SKM-1 (cell line): ENCODE data around the gene TIFAB.
"Not testable (repeated sequence)": the region's sequence is repeated elsewhere in the genome, so short reads cannot be mapped to it uniquely, and the experiment has no call there.

Experiments
- DNase-seq: peaks from one replicate; lab custom pipeline; 2025; ENCODE audit not compliant: unreplicated experiment; lab: John Stamatoyannopoulos, UW

TIFAB gene, protein sequence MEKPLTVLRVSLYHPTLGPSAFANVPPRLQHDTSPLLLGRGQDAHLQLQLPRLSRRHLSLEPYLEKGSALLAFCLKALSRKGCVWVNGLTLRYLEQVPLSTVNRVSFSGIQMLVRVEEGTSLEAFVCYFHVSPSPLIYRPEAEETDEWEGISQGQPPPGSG

GRCh38 chr5:135452321-135453030 is at the start of gene TIFAB:
TIFAB (minus strand) TSS chr5:135452351; CDS start chr5:135449939, 2,412 bp downstream.
- no peak for DNase-seq

DNA sequence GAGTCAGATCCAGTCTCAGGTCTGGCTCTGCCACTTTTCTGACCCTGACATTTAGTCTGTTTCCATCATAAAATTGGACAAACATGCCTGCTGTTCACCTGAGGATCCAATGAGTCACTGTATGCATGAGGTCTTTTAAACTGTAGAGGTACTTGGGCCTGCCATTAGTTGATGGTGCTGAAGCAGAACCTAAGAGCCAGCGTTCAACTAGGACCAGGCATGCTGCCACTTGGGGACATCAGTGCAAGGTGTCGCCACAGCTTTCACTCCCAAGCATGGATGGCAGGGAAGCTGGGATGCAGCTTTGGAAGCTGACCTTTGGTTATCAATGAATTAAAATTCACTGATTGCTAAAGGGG is 46.5 kb upstream of the TIFAB start:
- DNase-seq = no peak

- DNase-seq = no peak
Observed at GRCh38 chr5:135497971-135498636, 46.0 kb upstream of the TIFAB start.

- DNase-seq = not testable (repeated sequence)
Observed at GRCh38 chr5:135495531-135495930, 43.4 kb upstream of the TIFAB start.

- no peak for DNase-seq
Observed at GRCh38 chr5:135494196-135494595, 42.0 kb upstream of the TIFAB start.

- peak; percentile 54 for DNase-seq
Observed at GRCh38 chr5:135493406-135494180, 41.4 kb upstream of the TIFAB start.

DNA sequence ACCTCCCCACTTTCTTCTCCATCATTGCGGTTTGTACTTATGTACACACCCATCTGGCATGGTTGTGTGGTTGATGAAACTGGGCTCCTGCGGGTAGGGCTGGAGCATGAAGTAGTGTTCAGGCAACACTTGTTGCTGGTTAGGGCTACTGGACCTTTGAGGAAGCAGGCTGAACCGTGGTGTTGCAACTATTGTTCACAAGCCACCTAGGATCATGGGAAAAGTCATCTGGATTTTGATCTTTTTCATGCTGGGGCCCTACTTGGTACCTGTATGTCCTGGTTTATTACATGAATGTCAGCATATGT is 40.1 kb upstream of the TIFAB start:
- peak; percentile 57 for DNase-seq

DNA sequence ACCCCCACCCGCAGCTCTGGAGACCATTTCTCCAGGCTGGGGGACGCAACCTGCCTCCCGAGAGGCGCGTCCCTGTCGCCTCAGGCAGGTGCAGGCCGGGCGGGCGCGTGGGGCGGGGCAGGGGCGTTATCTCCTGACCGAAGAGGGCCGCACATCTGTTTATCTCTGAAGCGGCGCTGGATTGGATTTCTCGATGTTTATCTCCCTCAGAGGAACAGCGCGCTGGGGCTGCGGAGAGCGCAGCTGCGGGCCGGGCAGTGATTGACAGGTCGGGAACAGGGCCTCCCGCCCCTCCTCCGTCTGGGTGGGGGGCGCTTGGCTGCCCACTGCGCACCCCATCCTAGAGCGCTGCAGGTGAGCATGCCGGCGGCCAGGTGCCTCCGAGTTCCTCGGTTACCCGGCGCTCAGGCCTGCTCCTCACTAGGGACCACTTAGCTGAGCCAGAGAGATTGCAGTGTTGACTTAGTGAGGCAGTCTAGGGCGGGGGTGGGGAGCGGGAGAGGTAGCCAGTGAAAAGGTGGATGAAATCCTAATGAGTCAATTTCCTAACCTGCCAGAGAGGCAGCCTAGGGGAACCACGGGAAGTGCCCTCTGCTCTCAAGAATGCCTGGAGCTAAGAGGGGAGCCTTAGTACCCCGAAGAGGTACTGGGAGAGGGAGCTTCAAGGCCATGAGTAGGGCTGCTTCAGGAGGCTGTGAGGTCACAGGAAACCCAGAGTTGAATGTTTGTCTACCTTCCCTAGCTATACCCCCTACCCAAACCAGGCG is 39.6 kb upstream of the TIFAB start:
- no peak for DNase-seq

- no peak for DNase-seq
Observed at GRCh38 chr5:135491038-135491551, 38.9 kb upstream of the TIFAB start.

DNA sequence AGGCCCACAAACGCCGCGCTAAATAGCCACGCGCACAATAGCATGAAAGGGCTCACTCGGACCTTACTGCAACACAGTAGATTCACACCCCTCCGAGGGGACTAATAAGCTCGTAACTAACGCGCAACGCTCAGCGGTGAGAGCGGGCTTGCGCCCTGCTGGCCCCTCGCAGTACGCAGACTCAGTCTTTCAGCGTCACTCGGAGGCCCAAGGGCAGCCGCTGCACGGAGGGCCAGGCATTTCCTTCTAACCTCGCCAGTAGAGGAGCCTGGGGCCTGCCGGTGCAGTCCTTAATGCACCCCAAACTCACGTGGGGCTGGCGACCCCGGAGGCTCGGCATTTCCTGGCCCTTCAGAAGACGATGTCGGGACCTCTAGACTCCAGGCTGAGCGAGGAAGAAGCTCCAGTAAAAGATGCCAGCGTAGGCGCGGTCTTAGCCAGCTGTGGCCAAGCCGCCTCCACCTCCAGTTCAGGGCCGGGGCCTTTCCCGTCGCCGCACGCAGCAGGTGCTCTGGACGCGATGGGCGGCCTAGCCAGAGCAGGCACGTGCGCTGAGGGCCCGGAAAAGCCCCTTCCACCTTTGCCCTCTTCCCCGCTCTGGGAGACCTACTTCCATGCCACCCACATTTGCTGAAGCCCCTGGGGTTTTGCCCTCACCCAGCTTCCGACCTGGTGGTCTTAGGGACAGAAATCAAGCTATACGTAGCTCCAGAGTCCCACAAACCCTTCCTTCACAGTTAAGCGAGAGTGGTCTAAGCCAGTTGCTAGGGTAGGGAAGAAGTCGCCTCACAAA is 38.3 kb upstream of the TIFAB start:
- DNase-seq = no peak

DNA sequence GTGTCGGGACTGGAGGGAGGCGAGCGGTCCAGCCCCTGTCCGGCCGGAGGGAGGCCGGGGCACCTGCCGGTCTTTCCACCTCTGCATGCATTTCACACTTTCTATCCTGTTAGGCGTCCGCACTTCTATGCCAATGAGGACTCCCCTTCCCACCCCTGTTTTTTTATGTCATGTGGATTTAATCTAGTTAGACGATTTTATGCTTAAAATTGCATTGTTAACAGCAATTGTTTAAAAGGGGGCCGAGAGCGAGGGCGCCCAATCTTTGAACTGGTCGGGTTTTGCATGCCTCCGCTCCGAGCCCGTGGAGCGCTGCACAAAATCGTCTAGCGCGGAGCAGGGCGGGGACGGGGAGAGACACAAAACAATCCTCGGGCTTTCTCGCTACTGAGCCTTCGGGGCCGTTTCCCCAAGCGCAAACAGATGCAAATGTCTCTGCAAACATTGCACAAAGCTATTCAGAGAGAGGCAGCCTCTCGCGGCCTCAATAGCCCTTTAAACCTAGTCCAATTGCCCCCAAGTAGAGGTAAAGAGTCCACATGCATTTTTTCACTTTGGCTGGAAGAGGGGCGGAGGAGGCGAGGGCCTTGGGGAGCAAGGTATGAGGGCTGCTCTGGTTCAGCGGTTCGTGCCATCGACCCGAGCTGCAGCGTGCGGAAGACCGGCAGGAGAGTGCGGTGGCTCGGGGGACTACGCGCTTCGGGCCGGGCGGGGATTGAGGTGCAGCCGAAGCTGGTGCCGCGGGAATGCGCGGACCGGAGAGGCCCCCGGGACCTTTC is 37.5 kb upstream of the TIFAB start:
- no peak for DNase-seq

DNA sequence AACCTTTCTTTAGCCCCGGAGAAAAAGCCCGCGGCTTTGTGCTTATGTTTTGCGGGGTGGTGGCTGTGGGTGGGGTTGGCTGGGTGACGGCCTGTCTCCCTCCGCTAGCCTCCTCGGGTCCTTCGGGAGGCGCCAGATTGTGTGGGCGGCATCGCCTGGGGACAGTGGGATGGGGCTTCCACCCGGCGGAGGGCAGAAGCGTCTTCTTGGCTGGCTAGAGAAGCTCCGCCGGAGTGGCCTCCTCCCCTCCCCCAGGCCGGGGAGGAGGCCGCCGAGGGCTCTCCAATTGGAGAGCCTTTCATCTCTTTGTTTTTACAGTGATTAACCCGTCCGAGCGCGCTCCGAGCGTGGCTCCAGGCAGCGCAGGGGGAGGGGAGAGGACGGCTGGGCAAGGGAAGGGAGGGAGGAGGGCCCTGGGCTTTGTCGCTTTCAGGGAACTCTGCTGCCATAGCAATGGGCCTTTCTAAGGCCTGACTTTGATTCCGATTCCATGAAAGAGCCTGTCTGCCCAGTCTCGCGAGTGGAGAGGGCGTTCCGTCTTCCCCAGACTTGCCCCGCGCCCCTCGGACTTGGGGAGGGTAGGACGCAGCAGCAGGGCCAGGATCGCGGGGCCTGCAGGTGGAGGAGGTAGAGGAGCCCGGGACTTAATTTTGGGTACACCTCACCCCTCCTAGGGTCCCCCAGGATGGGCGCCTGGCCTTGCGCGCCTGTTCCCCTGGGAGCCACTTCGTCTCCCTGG is 36.7 kb upstream of the TIFAB start:
- DNase-seq = no peak

GRCh38 chr5:135487839-135488514 is 35.8 kb upstream of the TIFAB start:
- no peak for DNase-seq

- DNase-seq = no peak
Observed at GRCh38 chr5:135487037-135487395, 34.9 kb upstream of the TIFAB start.

DNA sequence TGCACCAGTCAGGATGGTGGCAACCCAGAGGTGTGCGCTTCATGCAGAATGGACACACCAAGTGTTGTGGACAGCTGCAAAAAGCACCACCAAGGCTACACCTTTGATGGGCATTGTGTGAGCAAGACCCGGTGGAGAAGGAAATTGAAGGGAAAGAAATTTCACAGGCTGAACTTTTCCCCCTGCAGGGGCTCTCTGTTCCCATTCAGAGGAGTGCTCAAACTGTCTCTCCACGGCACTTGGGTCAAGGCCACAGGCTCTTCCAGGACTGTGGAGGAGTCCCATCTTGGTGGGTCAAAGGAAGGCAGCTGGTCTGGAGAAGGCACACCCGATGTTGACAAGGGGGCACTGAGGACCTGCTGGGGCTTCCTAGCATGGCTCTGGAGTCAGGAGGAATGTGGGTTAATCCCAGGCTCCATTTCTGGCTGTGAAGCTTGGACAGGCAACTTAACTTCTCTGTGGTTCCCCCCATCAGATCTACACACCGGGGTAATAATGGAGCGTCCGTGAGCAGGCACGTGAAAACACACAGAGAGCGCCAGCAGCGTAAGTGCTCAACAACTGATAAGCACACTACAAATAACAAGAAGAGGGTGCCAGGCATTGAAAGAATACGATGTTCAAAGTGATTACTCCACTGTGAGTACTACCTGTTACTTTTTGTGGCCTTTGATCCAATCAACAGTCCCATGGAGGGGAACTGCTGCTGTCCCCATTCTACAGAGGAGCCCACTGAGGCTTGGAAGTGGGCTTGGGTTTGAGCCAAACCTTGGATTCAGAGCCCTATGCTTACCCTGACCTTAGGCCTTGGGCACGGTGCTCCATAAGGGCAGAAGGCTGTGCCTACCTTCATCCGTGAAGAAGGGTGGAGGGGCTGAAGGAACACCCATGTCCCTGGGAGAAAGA is 34.2 kb upstream of the TIFAB start:
- DNase-seq = no peak

- no peak for DNase-seq
Observed at GRCh38 chr5:135484674-135485086, 32.5 kb upstream of the TIFAB start.

GRCh38 chr5:135483254-135483653 is 31.1 kb upstream of the TIFAB start:
- no peak for DNase-seq
